ENCODE results near the gene RSPO3.

DNA sequence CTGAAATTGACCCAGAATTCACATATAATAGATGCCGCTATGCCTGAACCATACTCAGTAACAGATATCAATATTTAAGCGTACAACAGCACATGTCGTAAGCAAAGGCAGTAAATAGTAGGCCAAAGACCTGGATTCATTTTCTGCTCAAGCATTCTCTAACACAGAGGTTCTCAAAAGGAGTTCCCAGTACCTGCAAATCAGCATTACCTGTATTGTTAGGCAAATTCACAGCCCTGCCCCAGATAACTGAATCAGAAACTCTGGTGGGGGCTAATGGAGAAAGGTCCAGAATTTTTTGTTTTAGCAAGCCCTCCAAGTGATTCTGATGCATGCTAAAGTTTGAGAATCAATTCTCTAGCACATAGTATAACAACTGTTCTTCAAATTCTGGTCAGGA lies 36.0 kb downstream of the RSPO3 start:
- TF ChIP-seq, protein P1, sequence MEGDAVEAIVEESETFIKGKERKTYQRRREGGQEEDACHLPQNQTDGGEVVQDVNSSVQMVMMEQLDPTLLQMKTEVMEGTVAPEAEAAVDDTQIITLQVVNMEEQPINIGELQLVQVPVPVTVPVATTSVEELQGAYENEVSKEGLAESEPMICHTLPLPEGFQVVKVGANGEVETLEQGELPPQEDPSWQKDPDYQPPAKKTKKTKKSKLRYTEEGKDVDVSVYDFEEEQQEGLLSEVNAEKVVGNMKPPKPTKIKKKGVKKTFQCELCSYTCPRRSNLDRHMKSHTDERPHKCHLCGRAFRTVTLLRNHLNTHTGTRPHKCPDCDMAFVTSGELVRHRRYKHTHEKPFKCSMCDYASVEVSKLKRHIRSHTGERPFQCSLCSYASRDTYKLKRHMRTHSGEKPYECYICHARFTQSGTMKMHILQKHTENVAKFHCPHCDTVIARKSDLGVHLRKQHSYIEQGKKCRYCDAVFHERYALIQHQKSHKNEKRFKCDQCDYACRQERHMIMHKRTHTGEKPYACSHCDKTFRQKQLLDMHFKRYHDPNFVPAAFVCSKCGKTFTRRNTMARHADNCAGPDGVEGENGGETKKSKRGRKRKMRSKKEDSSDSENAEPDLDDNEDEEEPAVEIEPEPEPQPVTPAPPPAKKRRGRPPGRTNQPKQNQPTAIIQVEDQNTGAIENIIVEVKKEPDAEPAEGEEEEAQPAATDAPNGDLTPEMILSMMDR (conservative IDR thresholded peaks at IDR 0.05; ENCODE audit: low read length), result no peak
- no peak for TF ChIP-seq EZH2phosphoT487 (IDR thresholded peaks at IDR 0.05; ENCODE audit: borderline replicate concordance)
